ENCODE data around the gene FOXO4. TPM values are rescaled to one million over a fixed set of nuclear protein-coding genes. Genes with fewer than 3 reads are reported as not detected.
A peak's percentile ranks its signal among the peaks of the same experiment; 100 is the strongest.

Gene FOXO4
- total and polyA plus RNA-seq, 5 donors from 2014 or later = 1.8 to 49.9 (median 2.8) TPM

DNA sequence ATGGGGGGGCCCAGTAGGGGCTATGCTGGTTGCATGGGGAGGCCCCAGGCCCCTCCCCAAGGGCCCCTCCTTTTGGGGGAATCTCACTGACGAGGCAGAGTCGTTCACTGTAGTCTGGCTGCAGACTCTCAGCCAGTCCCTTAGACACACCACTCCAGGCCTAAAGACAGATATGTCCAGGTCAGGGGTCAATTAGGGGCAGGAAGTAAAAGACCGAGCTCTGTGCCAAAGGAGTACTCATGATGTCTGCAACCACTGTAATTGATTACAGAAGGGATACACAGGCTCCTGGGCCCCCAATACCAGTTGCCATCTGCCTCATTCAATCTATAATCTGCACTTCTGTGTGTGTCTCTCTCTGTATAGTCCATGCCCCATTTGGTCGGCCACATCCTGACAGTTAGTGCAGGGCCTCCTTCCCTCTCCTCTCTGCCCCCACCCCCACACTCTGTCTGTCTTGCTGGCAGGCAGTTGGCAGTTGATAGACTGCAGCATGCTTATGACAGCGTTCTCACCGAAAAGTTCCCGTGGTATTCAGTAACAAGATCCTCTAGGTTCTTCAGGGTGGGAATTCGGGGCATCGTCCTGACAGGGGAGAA is 12.2 kb downstream of the FOXO4 start:
- H3K9me3 Mint-ChIP-seq = no peaks in the 10 kb centered on the region
- H3K4me1 Mint-ChIP-seq = peaks cover 0 to 93% (median 34%) of the 10 kb centered on the region in 4 donors
- no peaks in the 10 kb centered on the region for H3K27me3 Mint-ChIP-seq
- H3K36me3 ChIP-seq (ENCODE audit: control insufficient read depth, insufficient read depth, low read length) = peaks cover 15% of the 10 kb centered on the region
- H3K4me3 Mint-ChIP-seq = peak overlapping the region; percentile 89 to 98 (median 93)
- H3K27me3 ChIP-seq (ENCODE audit: control insufficient read depth, insufficient read depth, low read length) = no peaks in the 10 kb centered on the region
- no peaks in the 10 kb centered on the region for H3K9me3 ChIP-seq (ENCODE audit: control insufficient read depth in 2 of 2, low read length in 2 of 2)
- H3K27ac Mint-ChIP-seq = peak overlapping the region; percentile 91 to 100 (median 99)
- DNase-seq (peak in 2 of 3 donors; percentile 43 to 79), ATAC-seq (ENCODE audit: low read depth in 2 of 2) (peak; percentile 30 to 44)
- H3K27ac ChIP-seq (ENCODE audit: insufficient read depth, low read length, poor library complexity, severe bottlenecking) = peak overlapping the region; percentile 99
- H3K4me1 ChIP-seq (ENCODE audit: control insufficient read depth, insufficient read depth, low read length, poor library complexity, severe bottlenecking) = peaks cover 87% of the 10 kb centered on the region
- H3K36me3 Mint-ChIP-seq = peaks cover 47% of the 10 kb centered on the region
- H3K4me3 ChIP-seq (ENCODE audit: low read depth, low read length) = peak overlapping the region; percentile 96

DNA sequence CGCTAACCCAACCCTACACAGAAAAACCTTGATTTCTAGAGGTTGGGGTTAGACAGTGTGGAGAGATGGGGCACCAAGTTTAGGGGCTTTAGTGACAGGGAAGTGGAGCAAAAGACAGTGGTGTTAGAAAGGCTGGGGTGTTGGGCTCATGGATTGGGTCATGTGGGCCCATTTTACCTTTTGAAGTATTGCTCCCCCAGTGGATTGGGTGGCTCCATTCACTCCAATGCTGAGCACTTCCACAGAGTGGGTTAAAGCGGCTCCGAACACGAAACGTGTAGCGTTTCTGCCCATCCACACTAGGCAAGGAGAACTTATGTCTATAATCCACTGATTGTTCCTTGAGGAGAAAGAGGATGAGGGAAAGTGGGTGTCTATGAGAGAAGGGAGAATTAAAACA is 13.4 kb downstream of the FOXO4 start:
- ATAC-seq (ENCODE audit: low read depth in 2 of 2) (no peak), DNase-seq (peak in 2 of 3 donors; percentile 39 to 44)
- Histone ChIP-seq H3K36me3 (ENCODE audit: control insufficient read depth, insufficient read depth, low read length) (peaks cover 15% of the 10 kb centered on the region), H3K27ac (ENCODE audit: insufficient read depth, low read length, poor library complexity, severe bottlenecking) (peak overlapping the region; percentile 99), H3K9me3 (ENCODE audit: control insufficient read depth in 2 of 2, low read length in 2 of 2) (no peaks in the 10 kb centered on the region), H3K4me3 (ENCODE audit: low read depth, low read length) (peak overlapping the region; percentile 96), H3K27me3 (ENCODE audit: control insufficient read depth, insufficient read depth, low read length) (no peaks in the 10 kb centered on the region), H3K4me1 (ENCODE audit: control insufficient read depth, insufficient read depth, low read length, poor library complexity, severe bottlenecking) (peaks cover 87% of the 10 kb centered on the region)
- peaks cover 47% of the 10 kb centered on the region for H3K36me3 Mint-ChIP-seq
- peak overlapping the region; percentile 89 to 98 (median 93) for H3K4me3 Mint-ChIP-seq
- peaks cover 0 to 89% (median 28%) of the 10 kb centered on the region in 4 donors for H3K4me1 Mint-ChIP-seq
- H3K27me3 Mint-ChIP-seq = no peaks in the 10 kb centered on the region
- peak overlapping the region; percentile 91 to 100 (median 99) for H3K27ac Mint-ChIP-seq
- H3K9me3 Mint-ChIP-seq = no peaks in the 10 kb centered on the region

DNA sequence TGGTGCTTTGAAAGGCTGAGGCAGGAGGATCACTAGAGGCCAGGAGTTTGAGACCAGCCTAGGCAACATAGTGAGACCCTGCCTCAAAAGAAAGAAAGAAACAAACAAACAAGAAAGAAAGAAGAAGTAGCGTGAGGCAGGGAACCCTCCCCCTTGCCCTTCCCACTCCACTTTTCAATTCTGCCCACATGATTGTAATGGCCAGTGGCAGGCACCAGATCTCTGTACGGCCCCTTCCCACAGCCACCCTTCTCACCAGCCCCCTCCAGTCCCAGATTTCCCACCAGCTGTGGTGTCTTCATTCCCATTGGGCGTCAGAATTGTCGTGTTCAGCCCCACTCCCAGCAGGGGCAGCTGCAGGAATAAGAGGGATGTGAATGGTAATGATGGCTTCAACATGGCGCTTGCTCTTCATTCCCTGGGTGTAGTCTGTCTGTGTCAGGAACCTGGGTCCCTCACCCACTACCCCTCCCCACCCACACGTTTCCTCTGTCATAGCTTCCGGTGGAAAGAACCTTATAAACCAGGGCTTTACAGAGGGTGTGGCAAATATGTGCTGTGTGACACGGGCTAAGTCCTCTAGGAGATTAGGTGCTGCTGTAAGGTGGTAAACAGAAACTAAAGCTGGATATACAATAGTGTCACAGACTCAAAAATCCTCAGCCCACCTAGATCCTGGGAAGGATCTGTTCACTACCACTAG is 15.6 kb downstream of the FOXO4 start, which contains the start of gene IL2RG:
Gene IL2RG, minus strand, starts transcription at position 437 of the 703 bp plus-strand sequence. Its CDS starts 38 bp downstream, at position 399.
- H3K4me3 Mint-ChIP-seq = peak within 1 kb of the TSS; percentile 89 to 98 (median 93)
- Histone ChIP-seq H3K9me3 (ENCODE audit: control insufficient read depth in 2 of 2, low read length in 2 of 2) (no peaks in the 10 kb centered on the region), H3K4me3 (ENCODE audit: low read depth, low read length) (peak within 1 kb of the TSS; percentile 96), H3K4me1 (ENCODE audit: control insufficient read depth, insufficient read depth, low read length, poor library complexity, severe bottlenecking) (peaks cover 64% of the 10 kb centered on the region), H3K27ac (ENCODE audit: insufficient read depth, low read length, poor library complexity, severe bottlenecking) (peak within 1 kb of the TSS; percentile 99), H3K27me3 (ENCODE audit: control insufficient read depth, insufficient read depth, low read length) (no peaks in the 10 kb centered on the region), H3K36me3 (ENCODE audit: control insufficient read depth, insufficient read depth, low read length) (peaks cover 15% of the 10 kb centered on the region)
- DNase-seq (peak; percentile 77 to 95 (median 90)), ATAC-seq (ENCODE audit: low read depth in 2 of 2) (peak; percentile 93 to 96)
- H3K27ac Mint-ChIP-seq = peak within 1 kb of the TSS; percentile 98 to 100 (median 99)
- H3K27me3 Mint-ChIP-seq = no peaks in the 10 kb centered on the region
- peaks cover 40% of the 10 kb centered on the region for H3K36me3 Mint-ChIP-seq
- no peaks in the 10 kb centered on the region for H3K9me3 Mint-ChIP-seq
- peaks cover 0 to 72% (median 14%) of the 10 kb centered on the region in 4 donors for H3K4me1 Mint-ChIP-seq

DNA sequence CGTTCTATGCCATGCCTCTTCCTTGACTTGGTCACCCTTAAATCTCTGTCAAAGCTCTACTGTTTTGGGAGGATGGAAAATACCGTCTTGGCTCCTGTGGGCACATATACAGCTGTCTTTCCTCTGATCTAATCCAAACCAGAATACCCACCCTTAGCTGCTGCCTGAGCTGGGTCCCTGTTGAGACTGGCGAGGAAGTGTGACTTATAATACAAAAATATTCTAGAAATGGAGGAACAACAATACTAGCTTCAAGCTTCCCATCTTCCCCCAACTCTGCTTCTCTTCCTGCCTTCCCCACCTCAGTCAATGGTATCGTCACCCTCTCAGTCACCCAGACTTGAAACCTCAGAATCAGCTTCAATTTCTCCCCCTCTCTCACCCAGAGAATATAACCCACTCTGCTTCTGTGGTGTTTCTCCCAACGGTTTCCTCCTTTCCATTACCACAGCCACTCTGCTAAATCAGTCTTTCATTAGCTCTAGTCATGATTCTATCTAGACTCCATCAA is 16.3 kb downstream of the FOXO4 start:
- DNase-seq = peak in 1 of 3 donors; percentile 47
- H3K4me1 Mint-ChIP-seq = peaks cover 0 to 67% (median 12%) of the 10 kb centered on the region in 4 donors
- peak overlapping the region; percentile 89 to 98 (median 93) for H3K4me3 Mint-ChIP-seq
- H3K36me3 Mint-ChIP-seq = peaks cover 36% of the 10 kb centered on the region
- peak overlapping the region; percentile 98 to 100 (median 99) for H3K27ac Mint-ChIP-seq
- H3K4me3 ChIP-seq (ENCODE audit: low read depth, low read length) = peak overlapping the region; percentile 96
- no peaks in the 10 kb centered on the region for H3K9me3 Mint-ChIP-seq
- H3K9me3 ChIP-seq (ENCODE audit: control insufficient read depth in 2 of 2, low read length in 2 of 2) = no peaks in the 10 kb centered on the region
- ATAC-seq (ENCODE audit: low read depth in 2 of 2) = peak; percentile 1 to 12
- H3K36me3 ChIP-seq (ENCODE audit: control insufficient read depth, insufficient read depth, low read length) = peaks cover 15% of the 10 kb centered on the region
- H3K4me1 ChIP-seq (ENCODE audit: control insufficient read depth, insufficient read depth, low read length, poor library complexity, severe bottlenecking) = peaks cover 57% of the 10 kb centered on the region
- peak overlapping the region; percentile 99 for H3K27ac ChIP-seq (ENCODE audit: insufficient read depth, low read length, poor library complexity, severe bottlenecking)
- no peaks in the 10 kb centered on the region for H3K27me3 ChIP-seq (ENCODE audit: control insufficient read depth, insufficient read depth, low read length)
- no peaks in the 10 kb centered on the region for H3K27me3 Mint-ChIP-seq

DNA sequence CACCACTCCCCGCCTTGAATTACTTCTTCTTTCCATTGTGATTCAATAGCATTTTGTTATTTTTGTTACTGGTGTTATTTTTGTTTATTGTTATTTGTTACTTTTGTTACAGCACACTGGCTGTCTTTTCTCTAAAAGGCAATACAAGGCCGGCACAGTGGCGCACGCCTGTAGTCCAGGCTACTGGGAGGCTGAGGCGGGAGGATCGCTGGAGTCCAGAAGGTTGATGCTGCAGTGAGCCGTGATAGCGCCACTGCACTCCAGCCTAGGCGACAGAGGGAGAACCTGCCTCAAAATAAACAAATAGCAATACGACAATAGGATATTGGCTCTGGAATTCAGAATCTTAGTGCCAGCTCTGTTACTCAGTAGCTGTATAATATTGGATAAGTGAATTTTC is 21.7 kb downstream of the FOXO4 start:
- Histone ChIP-seq H3K27me3 (ENCODE audit: control insufficient read depth, insufficient read depth, low read length) (no peaks in the 10 kb centered on the region), H3K4me1 (ENCODE audit: control insufficient read depth, insufficient read depth, low read length, poor library complexity, severe bottlenecking) (peaks cover 35% of the 10 kb centered on the region), H3K36me3 (ENCODE audit: control insufficient read depth, insufficient read depth, low read length) (peaks cover 14% of the 10 kb centered on the region), H3K4me3 (ENCODE audit: low read depth, low read length) (peak overlapping the region; percentile 75), H3K9me3 (ENCODE audit: control insufficient read depth in 2 of 2, low read length in 2 of 2) (no peaks in the 10 kb centered on the region), H3K27ac (ENCODE audit: insufficient read depth, low read length, poor library complexity, severe bottlenecking) (peak overlapping the region; percentile 84)
- Mint-ChIP-seq H3K4me3 (peak overlapping the region in 1 of 4 donors; percentile 94), H3K27me3 (no peaks in the 10 kb centered on the region), H3K9me3 (no peaks in the 10 kb centered on the region), H3K27ac (peak overlapping the region in 2 of 3 donors; percentile 40 to 95), H3K4me1 (peaks cover 0 to 48% (median 8%) of the 10 kb centered on the region in 4 donors), H3K36me3 (peaks cover 7% of the 10 kb centered on the region)
- no peak for DNase-seq
- ATAC-seq (ENCODE audit: low read depth in 2 of 2) = no peak

DNA sequence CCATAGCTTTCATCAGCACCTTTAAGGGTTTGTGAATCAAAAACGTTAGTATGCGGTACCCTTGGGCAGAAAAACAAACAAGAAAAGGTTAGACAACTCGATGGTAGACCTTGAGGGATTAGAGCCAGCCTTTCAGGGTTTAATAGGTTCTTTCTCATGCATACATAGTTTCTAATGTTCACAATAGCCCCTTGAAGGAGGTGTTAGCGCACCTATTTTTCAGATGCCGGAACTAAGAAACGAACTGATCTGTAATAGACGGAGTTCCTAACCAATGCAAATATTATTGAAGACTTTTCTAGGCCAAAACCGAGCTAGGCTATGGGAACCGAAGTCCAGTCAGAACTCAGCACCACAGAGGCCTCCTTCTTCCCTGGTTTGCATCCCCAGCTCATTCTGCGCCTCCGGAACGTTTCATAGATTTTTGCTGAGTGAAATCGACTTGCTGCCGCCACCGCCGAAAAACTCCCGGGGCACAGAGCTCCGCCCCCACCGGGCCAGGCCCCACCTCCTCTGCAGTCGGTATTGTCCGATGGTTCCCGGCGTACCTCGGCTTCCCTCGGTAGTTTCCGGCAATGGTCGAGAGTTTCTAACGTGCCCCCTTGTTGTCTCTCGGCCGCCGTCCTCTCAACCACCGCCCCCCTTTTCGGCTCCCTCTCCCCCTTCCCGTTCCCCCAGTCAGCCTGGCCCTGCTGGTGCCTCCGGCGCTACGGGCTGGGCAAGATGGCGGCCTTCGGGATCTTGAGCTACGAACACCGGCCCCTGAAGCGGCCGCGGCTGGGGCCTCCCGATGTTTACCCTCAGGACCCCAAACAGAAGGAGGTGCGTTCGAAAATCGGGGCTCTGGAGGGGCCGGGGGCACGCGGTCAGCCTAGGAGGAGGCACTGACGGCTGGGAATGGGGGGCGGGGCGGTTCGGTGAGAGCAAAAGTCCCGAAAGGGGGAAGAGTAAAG is 22.7 kb downstream of the FOXO4 start, which contains the start of gene MED12:
Gene MED12, plus strand, starts transcription at position 565 of the 953 bp plus-strand sequence. Its CDS starts 159 bp downstream, at position 724.
- Mint-ChIP-seq H3K4me3 (peak within 1 kb of the TSS; percentile 91 to 95 (median 92)), H3K27ac (peak within 1 kb of the TSS; percentile 95 to 96 (median 95)), H3K36me3 (peaks cover 12% of the 10 kb centered on the region), H3K4me1 (peaks cover 0 to 45% (median 4%) of the 10 kb centered on the region in 4 donors), H3K27me3 (no peaks in the 10 kb centered on the region), H3K9me3 (no peaks in the 10 kb centered on the region)
- peak; percentile 89 to 93 for ATAC-seq (ENCODE audit: low read depth in 2 of 2)
- Histone ChIP-seq H3K27ac (ENCODE audit: insufficient read depth, low read length, poor library complexity, severe bottlenecking) (peak within 1 kb of the TSS; percentile 84), H3K4me3 (ENCODE audit: low read depth, low read length) (peak within 1 kb of the TSS; percentile 75), H3K27me3 (ENCODE audit: control insufficient read depth, insufficient read depth, low read length) (no peaks in the 10 kb centered on the region), H3K36me3 (ENCODE audit: control insufficient read depth, insufficient read depth, low read length) (peaks cover 23% of the 10 kb centered on the region), H3K4me1 (ENCODE audit: control insufficient read depth, insufficient read depth, low read length, poor library complexity, severe bottlenecking) (peaks cover 26% of the 10 kb centered on the region), H3K9me3 (ENCODE audit: control insufficient read depth in 2 of 2, low read length in 2 of 2) (no peaks in the 10 kb centered on the region)
- DNase-seq = peak; percentile 76 to 82 (median 78)
